Amygdala (tissue), 56 donors: ENCODE results near the gene PEX7.
"Not testable (repeated sequence)": the region's sequence is repeated elsewhere in the genome, so short reads cannot be mapped to it uniquely, and the experiment has no call there.

Experiments used
- DNase-seq, 56 donors: peaks; one replicate each; lab custom pipeline; 2025; lab: John Stamatoyannopoulos, UW

Gene PEX7

DNA sequence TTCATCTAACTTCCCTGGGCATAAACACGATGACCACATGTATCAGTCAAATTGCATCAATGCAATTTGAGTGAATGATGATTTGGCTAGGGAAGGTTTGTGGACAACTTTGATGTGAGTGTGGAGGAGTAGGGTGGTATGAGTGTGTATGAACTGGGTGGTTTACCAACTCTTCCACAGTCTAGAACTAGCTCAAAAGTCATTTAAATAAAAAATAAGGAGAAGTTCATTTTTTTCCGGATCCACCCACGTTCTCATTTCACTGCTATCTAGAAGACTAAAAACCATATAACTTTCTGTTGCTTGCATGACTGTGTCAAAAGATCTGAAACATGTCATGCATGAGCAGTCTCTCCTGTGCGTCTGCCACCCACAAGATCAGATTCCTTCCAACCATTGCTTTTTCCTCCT, 123.3 kb downstream of the PEX7 start:
- DNase-seq, result no peak

DNA sequence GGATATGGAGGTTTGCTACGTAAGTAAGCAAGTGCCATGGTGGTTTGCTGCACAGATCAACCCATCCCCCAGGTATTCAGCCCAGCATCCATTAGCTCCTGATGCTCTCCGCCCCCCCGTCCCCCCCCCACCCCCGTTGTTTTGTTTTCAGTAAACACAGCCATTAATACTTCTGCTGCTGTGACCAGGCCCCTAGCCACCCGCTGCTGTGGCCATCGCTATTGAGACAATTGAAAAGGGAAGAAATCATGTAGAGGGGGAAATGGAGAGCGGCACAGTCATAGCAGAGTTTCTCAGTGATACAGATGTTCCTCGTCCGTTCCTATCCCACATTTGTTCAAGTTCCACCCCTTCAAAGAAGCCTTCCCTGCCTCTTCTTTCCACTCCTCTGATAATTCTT, 124.6 kb downstream of the PEX7 start:
- no peak for DNase-seq

DNA sequence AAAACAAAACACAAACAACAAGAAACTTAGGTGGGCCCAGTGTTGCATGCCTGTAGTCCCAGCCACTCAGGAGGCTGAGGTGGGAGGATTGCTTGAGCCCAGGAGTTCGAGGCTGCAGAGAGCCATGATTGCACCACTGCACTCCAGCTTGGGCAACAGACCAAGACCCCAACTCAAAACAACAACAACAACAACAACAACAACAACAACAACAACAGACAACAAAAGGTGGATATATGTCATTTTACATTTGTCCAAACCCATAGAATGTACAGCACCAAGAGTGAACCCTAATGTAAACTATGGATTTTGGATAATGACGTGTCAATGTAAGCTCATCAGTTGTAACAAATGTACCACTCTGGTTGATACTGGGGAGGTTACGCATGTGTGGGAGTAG, 127.6 kb downstream of the PEX7 start:
- not testable (repeated sequence) for DNase-seq

DNA sequence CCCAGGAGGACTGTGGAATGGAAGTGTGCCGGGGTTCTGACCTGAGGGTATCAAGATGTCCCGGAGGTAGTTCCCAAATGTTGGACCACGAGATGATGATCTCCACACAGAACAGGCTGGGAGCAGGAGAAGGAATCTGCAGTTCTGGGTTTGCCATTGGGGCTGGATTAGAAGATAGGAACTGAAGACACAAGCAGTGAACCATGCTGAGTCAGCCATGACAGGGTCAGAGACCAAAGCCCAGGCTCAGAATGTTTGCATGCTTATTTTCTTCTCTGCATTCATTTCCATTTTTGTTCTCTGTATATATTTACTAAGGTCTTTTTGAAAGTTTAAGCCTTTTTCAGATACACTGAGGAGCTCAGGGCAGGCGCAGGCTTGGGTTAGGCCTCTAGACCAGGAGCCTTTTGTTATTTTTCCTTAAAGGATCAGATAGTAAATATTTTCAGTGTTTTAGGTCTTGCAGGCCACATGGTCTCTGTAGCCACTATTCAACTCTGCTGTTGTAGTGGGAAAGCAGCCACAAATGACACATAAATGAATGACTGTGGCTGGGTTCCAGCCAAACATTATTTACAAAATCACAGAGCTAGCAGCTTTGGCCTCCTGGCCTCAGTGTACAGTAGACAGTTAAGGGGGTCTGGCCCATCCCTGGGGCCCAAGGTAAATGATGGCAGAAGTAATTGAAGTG, 128.2 kb downstream of the PEX7 start:
- no peak for DNase-seq

GRCh38 chr6:136952714-136953260, 130.4 kb downstream of the PEX7 start:
- DNase-seq, result peak in 1 of 56 donors; percentile 12

DNA sequence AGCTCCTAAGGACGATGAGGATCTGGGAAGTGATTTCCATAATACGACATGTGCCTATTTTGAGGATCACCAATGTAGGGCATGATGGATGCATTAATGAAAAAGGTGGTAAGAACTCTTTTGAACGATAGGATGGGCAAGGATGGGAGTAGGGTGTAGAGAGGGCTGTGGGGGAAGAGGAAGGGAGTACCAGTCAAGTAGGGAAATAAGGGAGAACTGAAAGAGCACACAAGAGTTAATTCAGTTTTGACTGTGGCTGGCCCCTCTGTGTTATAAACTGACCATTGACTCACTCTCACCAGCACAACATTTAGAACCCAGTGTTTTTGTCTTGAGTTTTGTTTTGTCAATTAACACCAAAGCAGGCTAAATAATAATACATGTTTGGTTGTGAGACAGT, 132.7 kb downstream of the PEX7 start:
- no peak for DNase-seq

GRCh38 chr6:136956590-136957544, 134.5 kb downstream of the PEX7 start:
- no peak for DNase-seq

DNA sequence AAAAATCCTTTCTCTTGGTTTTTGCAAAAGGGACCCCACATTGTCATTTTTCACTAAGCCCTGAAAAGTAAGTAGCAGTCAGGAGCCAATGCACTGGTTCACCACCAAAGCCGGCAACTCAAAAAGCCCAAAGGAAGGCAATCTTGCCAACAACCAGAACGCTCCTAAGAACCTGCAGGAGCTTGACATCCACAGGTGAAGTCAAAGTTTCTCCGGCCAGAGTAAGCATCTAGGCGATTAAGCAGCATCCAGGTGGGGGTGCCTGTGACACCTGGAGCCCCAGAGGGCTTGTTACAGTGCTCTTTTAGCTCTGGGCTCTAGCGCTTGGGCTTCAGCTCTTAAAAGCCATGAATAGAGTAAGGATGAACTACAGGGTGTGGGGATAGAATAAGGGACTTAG, 135.8 kb downstream of the PEX7 start:
- DNase-seq, result no peak

- DNase-seq, result no peak
Measured at GRCh38 chr6:136959471-136959891, 137.1 kb downstream of the PEX7 start.

DNA sequence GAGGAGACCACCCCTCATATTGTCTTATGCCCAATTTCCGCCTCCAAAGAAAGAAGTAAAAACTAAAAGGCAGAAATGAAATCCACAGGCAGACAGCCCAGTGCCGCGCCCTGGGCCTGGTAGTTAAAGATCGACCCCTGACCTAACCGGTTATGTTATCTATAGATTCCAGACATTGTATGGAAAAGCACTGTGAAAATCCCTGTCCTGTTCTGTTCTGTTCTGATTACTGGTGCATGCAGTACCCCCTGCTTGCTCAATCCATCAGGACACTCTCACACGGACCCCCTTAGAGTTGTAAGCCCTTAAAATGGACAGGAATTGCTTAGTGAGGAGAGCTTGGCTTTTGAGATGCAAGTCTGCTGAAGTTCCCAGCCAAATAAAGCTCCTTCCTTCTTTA, 137.5 kb downstream of the PEX7 start:
- not testable (repeated sequence) for DNase-seq

DNA sequence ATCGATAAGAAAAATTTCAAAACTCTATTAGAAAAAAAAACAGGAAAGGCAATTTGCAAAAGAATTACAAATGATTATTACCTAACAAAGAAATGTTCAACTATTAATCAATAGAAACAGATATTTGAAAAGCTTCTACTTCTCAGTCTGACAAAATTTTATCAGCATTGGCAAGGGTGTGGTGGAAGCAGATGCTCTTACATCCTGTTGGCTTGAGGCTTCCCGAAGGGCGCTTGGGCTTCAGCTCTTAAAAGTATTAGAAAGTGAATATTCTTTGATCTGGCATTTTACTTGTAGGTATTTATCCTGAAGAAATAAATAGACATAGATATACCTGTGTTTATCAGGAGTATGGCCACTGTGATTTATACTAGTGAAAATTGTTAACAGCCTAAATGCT, 138.4 kb downstream of the PEX7 start:
- DNase-seq, result no peak

DNA sequence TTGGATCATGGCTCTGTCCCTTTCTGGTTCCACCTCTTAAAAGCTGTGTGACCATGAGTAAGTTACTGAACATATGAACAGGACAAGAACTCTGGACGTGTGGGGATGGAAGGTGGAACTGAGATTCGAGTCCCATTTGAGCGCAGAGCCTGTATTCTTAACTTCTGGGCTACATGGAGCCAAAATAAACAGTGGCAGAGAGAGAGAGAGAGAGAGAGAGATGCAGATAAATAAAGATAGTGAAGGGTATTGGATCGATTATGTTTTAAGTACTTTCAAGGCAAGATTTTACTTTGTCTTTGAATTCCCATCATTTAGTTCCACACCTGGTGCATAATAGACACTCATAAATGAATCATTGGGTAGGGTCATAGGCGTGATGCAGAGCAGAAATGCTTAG, 139.5 kb downstream of the PEX7 start:
- DNase-seq, result no peak

- peak in 2 of 56 donors; percentile 9 to 13 for DNase-seq
Measured at GRCh38 chr6:136962661-136963060, 140.3 kb downstream of the PEX7 start.

DNA sequence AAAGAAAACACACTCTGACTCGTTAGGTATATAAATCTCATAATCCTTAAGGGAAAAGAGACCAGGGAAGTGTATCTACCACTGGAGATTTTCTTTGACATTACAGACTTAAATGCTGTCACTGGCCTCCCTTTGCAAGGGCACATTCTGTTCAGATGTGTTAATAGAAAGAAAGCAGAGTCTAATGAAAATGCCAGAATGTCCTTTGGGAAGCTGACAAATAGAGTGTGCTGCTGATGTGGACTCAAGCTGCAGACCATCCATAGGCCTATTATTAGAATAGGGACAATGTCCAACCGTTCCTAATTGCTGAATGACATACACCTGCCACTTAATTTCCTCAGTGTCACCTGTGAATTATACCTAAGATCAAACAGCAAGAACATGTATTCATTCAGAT, 140.9 kb downstream of the PEX7 start:
- no peak for DNase-seq
